Parathyroid adenoma (tissue), 2 donors: ENCODE results near the gene HDHD5.

Source experiments
- H2AFZ ChIP-seq: fragments of 300-600 bp; sonication (generic); one replicate; pipeline ENCODE4 v1.7.0; 2017; ENCODE audit warnings: antibody characterized with exemption, mild to moderate bottlenecking
- H3K27ac ChIP-seq: fragments of 300-600 bp; sonication (generic); one replicate; pipeline ENCODE4 v1.7.0; 2017
- H3K27me3 ChIP-seq: fragments of 300-600 bp; sonication (generic); one replicate; pipeline ENCODE4 v1.7.0; 2017; ENCODE audit warnings: low read length; ENCODE audit not compliant: control insufficient read depth, insufficient read depth
- H3K36me3 ChIP-seq: fragments of 300-600 bp; sonication (generic); one replicate; pipeline ENCODE4 v1.7.0; 2017; ENCODE audit warnings: low read length; ENCODE audit not compliant: control insufficient read depth, insufficient read depth
- H3K4me1 ChIP-seq: fragments of 300-600 bp; sonication (generic); one replicate; pipeline ENCODE4 v1.7.0; 2017; ENCODE audit warnings: control low read depth
- H3K4me2 ChIP-seq: fragments of 300-600 bp; sonication (generic); one replicate; pipeline ENCODE4 v1.7.0; 2017; ENCODE audit warnings: low read length
- H3K4me3 ChIP-seq: fragments of 300-600 bp; sonication (generic); one replicate; pipeline ENCODE4 v1.7.0; 2017; ENCODE audit warnings: low read depth, low read length
- H3K79me2 ChIP-seq: fragments of 300-600 bp; sonication (generic); one replicate; pipeline ENCODE4 v1.7.0; 2017; ENCODE audit warnings: control low read depth
- H3K9ac ChIP-seq: fragments of 300-600 bp; sonication (generic); one replicate; pipeline ENCODE4 v1.7.0; 2017; ENCODE audit warnings: mild to moderate bottlenecking
- H3K9me3 ChIP-seq: fragments of 300-600 bp; sonication (generic); one replicate; pipeline ENCODE4 v1.7.0; 2017; ENCODE audit warnings: low read length; ENCODE audit not compliant: control insufficient read depth
- TF ChIP-seq, protein P1 (sequence below): fragments of 300-600 bp; sonication (generic); IDR thresholded peaks from one replicate; pipeline ENCODE4 v1.7.0; 2017; ENCODE audit warnings: antibody characterized with exemption, mild to moderate bottlenecking
- donor health status: primary hyperparathyroidism.

HDHD5 gene

DNA sequence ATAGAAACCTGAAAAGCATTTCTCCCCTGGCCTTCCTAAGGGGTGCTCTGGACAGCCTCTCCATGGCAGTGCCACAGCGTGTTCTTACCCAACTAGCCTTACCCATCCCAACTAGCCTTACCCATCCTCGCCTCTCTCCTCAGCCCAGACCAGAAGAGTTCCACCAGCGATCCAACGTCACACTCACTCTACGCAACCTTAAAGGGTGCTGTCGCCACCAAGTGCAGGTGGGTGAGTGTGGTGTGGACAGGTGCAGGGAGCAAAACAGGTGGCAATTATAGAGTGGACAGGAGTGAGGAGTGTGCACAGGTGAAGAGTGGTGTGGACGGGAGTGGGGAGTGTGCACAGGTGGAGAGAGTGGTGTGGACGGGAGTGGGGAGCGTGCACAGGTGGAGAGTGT, 55.7 kb downstream of the HDHD5 start:
- no peak overlapping the region for H3K4me2 ChIP-seq
- H3K36me3 ChIP-seq, result no peaks in the 10 kb centered on the region
- no peaks in the 10 kb centered on the region for H3K27me3 ChIP-seq
- H3K9ac ChIP-seq, result no peak overlapping the region
- no peaks in the 10 kb centered on the region for H3K79me2 ChIP-seq
- H3K4me3 ChIP-seq, result no peak overlapping the region
- TF ChIP-seq, protein P1, sequence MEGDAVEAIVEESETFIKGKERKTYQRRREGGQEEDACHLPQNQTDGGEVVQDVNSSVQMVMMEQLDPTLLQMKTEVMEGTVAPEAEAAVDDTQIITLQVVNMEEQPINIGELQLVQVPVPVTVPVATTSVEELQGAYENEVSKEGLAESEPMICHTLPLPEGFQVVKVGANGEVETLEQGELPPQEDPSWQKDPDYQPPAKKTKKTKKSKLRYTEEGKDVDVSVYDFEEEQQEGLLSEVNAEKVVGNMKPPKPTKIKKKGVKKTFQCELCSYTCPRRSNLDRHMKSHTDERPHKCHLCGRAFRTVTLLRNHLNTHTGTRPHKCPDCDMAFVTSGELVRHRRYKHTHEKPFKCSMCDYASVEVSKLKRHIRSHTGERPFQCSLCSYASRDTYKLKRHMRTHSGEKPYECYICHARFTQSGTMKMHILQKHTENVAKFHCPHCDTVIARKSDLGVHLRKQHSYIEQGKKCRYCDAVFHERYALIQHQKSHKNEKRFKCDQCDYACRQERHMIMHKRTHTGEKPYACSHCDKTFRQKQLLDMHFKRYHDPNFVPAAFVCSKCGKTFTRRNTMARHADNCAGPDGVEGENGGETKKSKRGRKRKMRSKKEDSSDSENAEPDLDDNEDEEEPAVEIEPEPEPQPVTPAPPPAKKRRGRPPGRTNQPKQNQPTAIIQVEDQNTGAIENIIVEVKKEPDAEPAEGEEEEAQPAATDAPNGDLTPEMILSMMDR, result no peak
- no peaks in the 10 kb centered on the region for H3K4me1 ChIP-seq
- H3K27ac ChIP-seq, result no peak overlapping the region
- no peak overlapping the region for H2AFZ ChIP-seq
- H3K9me3 ChIP-seq, result no peaks in the 10 kb centered on the region

DNA sequence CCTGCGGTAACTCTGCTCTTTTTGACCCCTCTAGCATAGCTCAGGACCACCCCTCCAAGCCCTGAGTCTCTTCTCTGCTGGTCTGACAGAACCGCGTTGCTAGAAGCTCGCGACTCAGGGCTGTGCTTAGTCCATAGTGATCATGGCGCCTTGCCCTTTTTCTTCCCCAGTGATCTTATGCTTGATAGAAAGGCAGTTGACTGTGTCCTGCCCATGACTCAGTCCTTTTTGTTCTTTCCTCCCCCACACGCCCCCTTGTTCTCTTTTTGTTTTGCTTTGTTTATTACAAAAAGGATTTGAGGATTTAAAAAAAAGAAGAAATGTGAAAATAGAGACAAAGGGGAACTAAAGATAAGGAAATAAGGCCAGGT, 56.8 kb downstream of the HDHD5 start:
- TF ChIP-seq, protein P1, result no peak
- no peaks in the 10 kb centered on the region for H3K27me3 ChIP-seq
- H3K27ac ChIP-seq, result no peak overlapping the region
- no peak overlapping the region for H3K4me3 ChIP-seq
- H2AFZ ChIP-seq, result no peak overlapping the region
- no peak overlapping the region for H3K4me2 ChIP-seq
- H3K36me3 ChIP-seq, result no peaks in the 10 kb centered on the region
- no peaks in the 10 kb centered on the region for H3K4me1 ChIP-seq
- no peaks in the 10 kb centered on the region for H3K9me3 ChIP-seq
- no peak overlapping the region for H3K9ac ChIP-seq
- H3K79me2 ChIP-seq, result no peaks in the 10 kb centered on the region

DNA sequence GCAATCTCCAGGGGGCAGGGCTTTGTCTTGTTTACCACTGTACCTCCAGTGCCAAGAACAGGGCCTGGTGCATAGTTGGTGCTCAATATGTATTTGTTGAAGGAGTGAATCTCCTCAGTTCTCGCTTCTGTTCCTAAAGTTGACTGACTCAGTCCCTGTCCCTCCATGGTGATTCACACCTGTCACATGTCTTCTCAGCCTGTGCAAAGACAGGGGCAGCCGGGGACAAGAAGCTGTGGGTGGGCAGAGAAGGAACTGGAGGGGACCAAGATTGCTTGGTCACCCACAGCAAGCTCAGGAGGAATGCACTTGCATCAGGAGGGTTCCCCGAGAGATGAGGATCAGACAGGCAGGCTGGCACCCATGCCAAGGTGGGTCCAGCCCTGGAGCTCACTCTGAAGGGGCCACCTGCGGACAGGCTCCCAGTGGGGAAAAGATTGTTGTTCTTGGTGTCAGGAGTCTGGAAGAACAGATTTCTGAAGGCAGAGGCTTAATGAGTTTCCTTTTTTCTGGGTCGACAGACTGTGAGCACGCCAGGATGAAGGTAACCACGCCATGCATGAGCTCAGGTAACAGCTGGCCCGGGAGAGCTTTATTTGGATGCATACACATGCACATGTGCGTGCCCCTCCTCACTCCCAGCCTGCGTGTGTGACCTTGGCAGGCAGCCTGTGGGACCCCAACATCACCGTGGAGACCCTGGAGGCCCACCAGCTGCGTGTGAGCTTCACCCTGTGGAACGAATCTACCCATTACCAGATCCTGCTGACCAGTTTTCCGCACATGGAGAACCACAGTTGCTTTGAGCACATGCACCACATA, 57.4 kb downstream of the HDHD5 start:
- TF ChIP-seq, protein P1, result no peak
- Histone ChIP-seq H3K4me2 (no peak overlapping the region), H3K4me1 (no peaks in the 10 kb centered on the region), H3K36me3 (no peaks in the 10 kb centered on the region), H3K9me3 (no peaks in the 10 kb centered on the region), H2AFZ (no peak overlapping the region), H3K27me3 (no peaks in the 10 kb centered on the region), H3K9ac (no peak overlapping the region), H3K27ac (no peak overlapping the region), H3K79me2 (no peaks in the 10 kb centered on the region), H3K4me3 (no peak overlapping the region)

DNA sequence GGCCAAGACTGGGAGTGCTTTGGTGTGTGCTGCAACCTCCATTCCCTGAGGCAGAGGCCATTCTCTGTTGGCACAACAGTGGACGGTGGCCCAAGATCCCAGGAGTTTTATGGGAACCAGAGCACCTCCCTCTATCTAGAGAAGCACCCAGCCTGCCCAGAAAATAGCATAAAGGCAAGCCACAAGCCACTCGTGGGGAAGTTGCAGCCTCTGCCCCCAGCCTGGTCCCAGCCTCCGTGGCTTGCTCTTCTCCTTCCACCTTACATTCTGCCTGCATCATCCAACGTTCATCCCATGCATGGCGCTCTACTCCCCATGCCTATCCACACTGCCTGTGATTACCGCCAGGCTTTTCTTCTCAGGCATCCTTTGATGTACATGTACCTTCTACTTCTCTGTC, 58.5 kb downstream of the HDHD5 start:
- Histone ChIP-seq H3K4me3 (no peak overlapping the region), H3K4me1 (no peaks in the 10 kb centered on the region), H3K4me2 (no peak overlapping the region), H3K36me3 (no peaks in the 10 kb centered on the region), H3K79me2 (no peaks in the 10 kb centered on the region), H3K27ac (no peak overlapping the region), H2AFZ (no peak overlapping the region), H3K9ac (no peak overlapping the region), H3K27me3 (no peaks in the 10 kb centered on the region), H3K9me3 (no peaks in the 10 kb centered on the region)
- TF ChIP-seq, protein P1, result no peak

DNA sequence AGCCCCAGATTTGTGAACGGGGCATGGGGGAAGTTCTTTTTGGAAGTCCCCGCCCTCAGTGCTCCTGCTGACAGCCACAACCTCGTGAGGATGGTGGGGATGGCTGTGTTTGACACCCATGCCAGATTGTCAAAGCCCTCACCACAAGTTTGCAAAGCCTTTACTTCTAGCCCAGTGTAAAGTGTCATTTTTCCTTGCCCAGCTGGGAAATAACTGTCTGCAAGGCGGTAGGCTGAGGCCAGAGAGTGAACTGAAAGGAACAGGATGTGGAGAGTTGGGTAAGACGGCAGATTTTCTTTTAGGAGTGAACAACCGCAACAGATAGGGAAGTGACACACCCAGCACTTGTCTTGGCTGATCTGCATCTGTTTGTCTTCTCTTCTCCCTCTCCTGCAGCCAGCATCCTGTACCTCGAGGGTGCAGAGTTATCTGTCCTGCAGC, 60.7 kb downstream of the HDHD5 start:
- Histone ChIP-seq H3K9ac (no peak overlapping the region), H2AFZ (no peak overlapping the region), H3K4me1 (no peaks in the 10 kb centered on the region), H3K79me2 (no peaks in the 10 kb centered on the region), H3K9me3 (no peaks in the 10 kb centered on the region), H3K4me3 (no peak overlapping the region), H3K36me3 (no peaks in the 10 kb centered on the region), H3K27me3 (no peaks in the 10 kb centered on the region), H3K4me2 (no peak overlapping the region), H3K27ac (no peak overlapping the region)
- TF ChIP-seq, protein P1, result no peak
